Amygdala (tissue), 56 donors: Measurements from ENCODE around the gene ADISSP.

Experiments
- DNase-seq, 56 donors: peaks; one replicate each; lab custom pipeline; 2025; lab: John Stamatoyannopoulos, UW

ADISSP gene

GRCh38 chr20:3782597-3782996, 15.0 kb upstream of the ADISSP start:
- DNase-seq = no peak

GRCh38 chr20:3781153-3781910, 13.8 kb upstream of the ADISSP start, which contains the start of gene SPEF1:
Gene SPEF1, minus strand, starts transcription at chr20:3781448. Its CDS starts 161 bp downstream, at chr20:3781287.
- DNase-seq = peak in 52 of 56 donors; percentile 27 to 90 (median 68)

- DNase-seq = peak in 3 of 56 donors; percentile 16 to 30 (median 28)
Observed at GRCh38 chr20:3778976-3779375, 11.4 kb upstream of the ADISSP start.

- peak in 8 of 56 donors; percentile 15 to 58 (median 30) for DNase-seq
Observed at GRCh38 chr20:3777716-3778629, 10.4 kb upstream of the ADISSP start.

- no peak for DNase-seq
Observed at GRCh38 chr20:3777381-3777715, 9.8 kb upstream of the ADISSP start.

- DNase-seq = no peak
Observed at GRCh38 chr20:3775457-3776108, 8.0 kb upstream of the ADISSP start.

- DNase-seq = no peak
Observed at GRCh38 chr20:3771552-3772058, 4.1 kb upstream of the ADISSP start.

GRCh38 chr20:3768342-3769130, 983 bp upstream of the ADISSP start:
- DNase-seq = peak in 46 of 56 donors; percentile 29 to 84 (median 70)

GRCh38 chr20:3767110-3767426, 485 bp downstream of the ADISSP start:
- no peak for DNase-seq

- no peak for DNase-seq
Observed at GRCh38 chr20:3766422-3767109, 987 bp downstream of the ADISSP start.

GRCh38 chr20:3765171-3765882, 2.2 kb downstream of the ADISSP start:
- DNase-seq = peak in 1 of 56 donors; percentile 27

GRCh38 chr20:3764659-3765058, 2.9 kb downstream of the ADISSP start:
- DNase-seq = no peak

- no peak for DNase-seq
Observed at GRCh38 chr20:3763671-3764601, 3.6 kb downstream of the ADISSP start.

GRCh38 chr20:3760655-3761348, 6.8 kb downstream of the ADISSP start:
- no peak for DNase-seq

GRCh38 chr20:3759884-3760283, 7.7 kb downstream of the ADISSP start:
- no peak for DNase-seq

GRCh38 chr20:3759316-3759823, 8.2 kb downstream of the ADISSP start:
- no peak for DNase-seq

GRCh38 chr20:3758566-3758965, 9.0 kb downstream of the ADISSP start:
- no peak for DNase-seq
